Measurements from ENCODE around the gene SPACA6. TPM values are rescaled to one million over a fixed set of nuclear protein-coding genes. Genes with fewer than 3 reads are reported as not detected.

SPACA6 gene
- total RNA-seq, 1 experiment from 2014 or later: 3.6 TPM

- no peak overlapping the region for H3K4me3 Mint-ChIP-seq (ENCODE audit: unreplicated experiment)
- no peaks in the 10 kb centered on the region for H3K9me3 Mint-ChIP-seq (ENCODE audit: unreplicated experiment)
- Histone ChIP-seq H3K4me1 (no peaks in the 10 kb centered on the region), H3K9me3 (no peaks in the 10 kb centered on the region), H3K36me3 (ENCODE audit: control insufficient read depth, insufficient read depth, low read length) (no peaks in the 10 kb centered on the region), H3K27me3 (replicated peaks; ENCODE audit: control insufficient read depth, insufficient read depth, low read length) (no peaks in the 10 kb centered on the region), H3K4me3 (ENCODE audit: low read depth, low read length) (no peak overlapping the region)
- no peak overlapping the region for H3K27ac Mint-ChIP-seq (ENCODE audit: unreplicated experiment)
- BruUV-seq (replicated peaks): no TSS peak
- DNase-seq: no peak
- H3K27me3 Mint-ChIP-seq (ENCODE audit: insufficient read depth, unreplicated experiment): peaks cover 10% of the 10 kb centered on the region
- H3K36me3 Mint-ChIP-seq (ENCODE audit: insufficient read depth, unreplicated experiment): no peaks in the 10 kb centered on the region
- no peaks in the 10 kb centered on the region for H3K4me1 Mint-ChIP-seq (ENCODE audit: low read depth, unreplicated experiment)
- ChIA-PET POLR2A (no interaction called here), CTCF (no interaction called here)
- no peak for TF ChIP-seq CTCF (IDR thresholded peaks at IDR 0.05; ENCODE audit: insufficient read depth in 1 of 2, low read depth in 1 of 2, low read length in 1 of 2, severe bottlenecking in 1 of 2, unreplicated experiment in 1 of 2)
- intact Hi-C loops (cut with micrococcal nuclease; ENCODE audit: unreplicated experiment): no loop called here
Observed at GRCh38 chr19:51663650-51664049, 29.5 kb upstream of the SPACA6 start.

DNA sequence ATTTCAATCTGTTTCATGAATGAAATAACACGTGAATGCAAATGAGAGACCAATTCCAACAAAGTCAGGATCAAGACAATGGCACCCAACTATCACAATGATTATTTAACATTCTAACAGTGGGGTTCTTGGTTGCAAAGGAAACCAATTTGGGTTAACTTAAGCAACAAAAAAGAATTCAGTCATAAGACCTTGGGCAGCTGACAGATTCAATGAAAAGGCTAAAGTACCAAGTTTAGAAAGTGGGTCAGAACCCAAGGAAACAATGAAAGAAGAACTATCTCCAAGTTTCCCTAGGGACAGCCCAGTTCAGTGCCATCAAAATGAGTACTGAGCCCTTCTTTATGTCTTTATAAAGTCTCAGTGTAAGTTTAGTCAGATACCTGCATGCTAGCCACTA, 29.0 kb upstream of the SPACA6 start:
- Histone ChIP-seq H3K36me3 (ENCODE audit: control insufficient read depth, insufficient read depth, low read length) (no peaks in the 10 kb centered on the region), H3K27me3 (replicated peaks; ENCODE audit: control insufficient read depth, insufficient read depth, low read length) (no peaks in the 10 kb centered on the region), H3K4me3 (ENCODE audit: low read depth, low read length) (no peak overlapping the region), H3K4me1 (no peaks in the 10 kb centered on the region), H3K9me3 (no peaks in the 10 kb centered on the region)
- TF ChIP-seq CTCF (IDR thresholded peaks at IDR 0.05; ENCODE audit: insufficient read depth in 1 of 2, low read depth in 1 of 2, low read length in 1 of 2, severe bottlenecking in 1 of 2, unreplicated experiment in 1 of 2): no peak
- Mint-ChIP-seq H3K4me3 (ENCODE audit: unreplicated experiment) (no peak overlapping the region), H3K27me3 (ENCODE audit: insufficient read depth, unreplicated experiment) (peaks cover 10% of the 10 kb centered on the region), H3K4me1 (ENCODE audit: low read depth, unreplicated experiment) (no peaks in the 10 kb centered on the region), H3K27ac (ENCODE audit: unreplicated experiment) (no peak overlapping the region), H3K36me3 (ENCODE audit: insufficient read depth, unreplicated experiment) (no peaks in the 10 kb centered on the region), H3K9me3 (ENCODE audit: unreplicated experiment) (no peaks in the 10 kb centered on the region)
- BruUV-seq (replicated peaks): no TSS peak
- no peak for DNase-seq
- ChIA-PET POLR2A (no interaction called here), CTCF (no interaction called here)
- intact Hi-C loops (cut with micrococcal nuclease; ENCODE audit: unreplicated experiment): no loop called here

- Histone ChIP-seq H3K4me1 (no peaks in the 10 kb centered on the region), H3K36me3 (ENCODE audit: control insufficient read depth, insufficient read depth, low read length) (no peaks in the 10 kb centered on the region), H3K27me3 (replicated peaks; ENCODE audit: control insufficient read depth, insufficient read depth, low read length) (no peaks in the 10 kb centered on the region), H3K4me3 (ENCODE audit: low read depth, low read length) (no peak overlapping the region), H3K9me3 (no peaks in the 10 kb centered on the region)
- ChIA-PET CTCF (no interaction called here), POLR2A (no interaction called here)
- no peak for DNase-seq
- no peak for TF ChIP-seq CTCF (IDR thresholded peaks at IDR 0.05; ENCODE audit: insufficient read depth in 1 of 2, low read depth in 1 of 2, low read length in 1 of 2, severe bottlenecking in 1 of 2, unreplicated experiment in 1 of 2)
- no peaks in the 10 kb centered on the region for H3K9me3 Mint-ChIP-seq (ENCODE audit: unreplicated experiment)
- H3K4me1 Mint-ChIP-seq (ENCODE audit: low read depth, unreplicated experiment): no peaks in the 10 kb centered on the region
- intact Hi-C loops (cut with micrococcal nuclease; ENCODE audit: unreplicated experiment): no loop called here
- H3K4me3 Mint-ChIP-seq (ENCODE audit: unreplicated experiment): no peak overlapping the region
- peaks cover 9% of the 10 kb centered on the region for H3K27me3 Mint-ChIP-seq (ENCODE audit: insufficient read depth, unreplicated experiment)
- no peak overlapping the region for H3K27ac Mint-ChIP-seq (ENCODE audit: unreplicated experiment)
- no TSS peak for BruUV-seq (replicated peaks)
- H3K36me3 Mint-ChIP-seq (ENCODE audit: insufficient read depth, unreplicated experiment): no peaks in the 10 kb centered on the region
Observed at GRCh38 chr19:51664997-51665396, 28.1 kb upstream of the SPACA6 start.
